ENCODE measurements around the gene FOXN3.

FOXN3 gene

GRCh38 chr14:89379891-89380820, 36.9 kb downstream of the FOXN3 start:
- no peak for DNase-seq

GRCh38 chr14:89379006-89379405, 38.0 kb downstream of the FOXN3 start:
- DNase-seq: no peak

GRCh38 chr14:89378119-89378518, 38.9 kb downstream of the FOXN3 start:
- DNase-seq: no peak

GRCh38 chr14:89377544-89377943, 39.5 kb downstream of the FOXN3 start:
- no peak for DNase-seq

- DNase-seq: no peak
Observed at GRCh38 chr14:89374908-89375307, 42.1 kb downstream of the FOXN3 start.

- no peak for DNase-seq
Observed at GRCh38 chr14:89373185-89373584, 43.8 kb downstream of the FOXN3 start.

- no peak for DNase-seq
Observed at GRCh38 chr14:89372512-89372883, 44.5 kb downstream of the FOXN3 start.

- DNase-seq: no peak
Observed at GRCh38 chr14:89371585-89372511, 45.2 kb downstream of the FOXN3 start.

GRCh38 chr14:89370781-89371180, 46.3 kb downstream of the FOXN3 start:
- DNase-seq: no peak

GRCh38 chr14:89370381-89370780, 46.7 kb downstream of the FOXN3 start:
- no peak for DNase-seq

- no peak for DNase-seq
Observed at GRCh38 chr14:89369656-89370055, 47.4 kb downstream of the FOXN3 start.

GRCh38 chr14:89368490-89369477, 48.2 kb downstream of the FOXN3 start:
- no peak for DNase-seq

GRCh38 chr14:89367779-89368120, 49.3 kb downstream of the FOXN3 start:
- DNase-seq: no peak

- DNase-seq: no peak
Observed at GRCh38 chr14:89366864-89367778, 49.9 kb downstream of the FOXN3 start.

GRCh38 chr14:89365061-89365801, 51.8 kb downstream of the FOXN3 start:
- DNase-seq: no peak

GRCh38 chr14:89364316-89364715, 52.7 kb downstream of the FOXN3 start:
- no peak for DNase-seq

- DNase-seq: no peak
Observed at GRCh38 chr14:89360277-89360676, 56.8 kb downstream of the FOXN3 start.

GRCh38 chr14:89359477-89360222, 57.4 kb downstream of the FOXN3 start:
- no peak for DNase-seq

GRCh38 chr14:89357655-89358297, 59.3 kb downstream of the FOXN3 start:
- no peak for DNase-seq

All from NCI-H2029 (cell line).